ENCODE data around the gene TAPBPL.

Gene TAPBPL

GRCh38 chr12:6437586-6437985 is 14.3 kb upstream of the TAPBPL start:
- DNase-seq, result no peak

- DNase-seq, result no peak
Observed at GRCh38 chr12:6438345-6438744, 13.5 kb upstream of the TAPBPL start.

DNA sequence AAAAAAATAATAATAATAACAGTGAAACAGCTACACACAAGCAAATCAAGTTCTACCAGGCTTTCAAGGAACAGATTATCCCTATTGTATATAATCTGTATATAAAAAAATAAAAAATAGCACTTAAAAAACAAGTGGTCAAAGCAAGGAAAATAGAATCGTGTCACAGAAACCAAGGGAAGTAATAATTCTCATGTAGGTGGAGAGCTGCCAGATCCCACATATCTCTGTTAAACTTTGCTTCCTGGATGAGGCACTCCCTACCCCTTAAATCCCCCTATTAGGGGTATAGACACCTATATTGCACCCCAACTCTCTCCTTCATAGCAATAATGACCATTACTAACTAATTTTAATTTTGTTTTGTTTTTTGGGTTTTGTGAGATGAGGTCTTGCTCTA is 11.5 kb upstream of the TAPBPL start:
- DNase-seq, result no peak

GRCh38 chr12:6442836-6443235 is 9.0 kb upstream of the TAPBPL start:
- DNase-seq, result no peak

DNA sequence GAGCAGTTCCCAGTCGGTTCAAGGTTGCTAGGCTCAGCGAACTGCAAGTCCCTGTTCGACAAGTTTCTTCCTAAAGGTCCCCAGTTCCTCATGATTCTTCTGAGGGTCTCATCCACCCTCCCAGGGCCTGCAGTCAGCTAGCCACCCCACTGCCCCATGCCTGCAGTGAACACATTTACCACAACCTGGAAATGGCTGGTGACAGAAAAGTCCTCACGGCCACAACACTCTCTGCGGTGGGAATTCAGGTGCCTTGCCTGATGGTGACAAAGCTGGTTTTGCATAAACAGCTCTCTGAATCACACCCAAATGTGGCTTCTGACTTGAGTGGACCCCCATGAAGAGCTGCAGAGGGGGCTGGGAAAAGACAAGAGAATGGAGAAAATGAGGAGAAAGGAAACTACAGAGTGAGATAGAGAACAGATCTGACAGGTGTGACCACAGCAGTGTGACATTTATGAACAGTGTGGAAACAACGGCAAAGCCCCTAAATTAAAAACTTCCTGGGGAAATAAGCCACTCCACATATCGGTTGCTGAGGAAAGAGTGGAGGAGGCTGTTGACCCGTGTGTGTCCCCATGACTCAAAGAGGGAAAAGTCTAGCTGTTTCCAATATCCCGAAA is 8.4 kb upstream of the TAPBPL start:
- peak; percentile 31 for DNase-seq

- no peak for DNase-seq
Observed at GRCh38 chr12:6444031-6444430, 7.8 kb upstream of the TAPBPL start.

- DNase-seq, result peak; percentile 49
Observed at GRCh38 chr12:6444704-6445688, 6.8 kb upstream of the TAPBPL start, which contains the start of gene CD27. Gene CD27 (plus strand): TSS chr12:6444955. CDS start chr12:6445096, 141 bp downstream.

GRCh38 chr12:6450091-6450868 is 1.6 kb upstream of the TAPBPL start:
- DNase-seq, result no peak

- DNase-seq, result no peak
Observed at GRCh38 chr12:6450869-6451347, 934 bp upstream of the TAPBPL start.

- DNase-seq, result no peak
Observed at GRCh38 chr12:6452245-6452943, 552 bp downstream of the TAPBPL start.

GRCh38 chr12:6452944-6453630 is 1.2 kb downstream of the TAPBPL start:
- peak; percentile 52 for DNase-seq

DNA sequence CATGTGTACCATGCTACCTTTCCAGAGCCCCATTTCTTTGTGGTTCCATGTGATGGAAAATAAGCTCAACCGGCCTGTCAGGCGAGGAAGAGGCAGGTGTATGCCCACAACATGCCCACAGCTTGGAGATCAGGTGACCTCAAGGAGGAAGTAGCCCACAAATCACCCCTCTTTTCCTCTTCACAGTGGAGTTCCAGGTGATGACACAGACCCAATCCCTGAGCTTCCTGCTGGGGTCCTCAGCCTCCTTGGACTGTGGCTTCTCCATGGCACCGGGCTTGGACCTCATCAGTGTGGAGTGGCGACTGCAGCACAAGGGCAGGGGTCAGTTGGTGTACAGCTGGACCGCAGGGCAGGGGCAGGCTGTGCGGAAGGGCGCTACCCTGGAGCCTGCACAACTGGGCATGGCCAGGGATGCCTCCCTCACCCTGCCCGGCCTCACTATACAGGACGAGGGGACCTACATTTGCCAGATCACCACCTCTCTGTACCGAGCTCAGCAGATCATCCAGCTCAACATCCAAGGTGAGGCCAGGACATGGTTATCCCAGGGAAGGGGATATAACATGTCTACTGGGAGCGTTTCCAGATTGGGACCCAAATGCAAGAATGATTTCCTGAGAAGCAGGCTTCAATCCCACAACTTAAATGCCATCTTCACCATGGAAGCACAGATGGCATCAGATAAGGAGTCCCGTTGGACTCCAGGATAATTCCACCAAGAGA is 5.5 kb downstream of the TAPBPL start:
- no peak for DNase-seq

DNA sequence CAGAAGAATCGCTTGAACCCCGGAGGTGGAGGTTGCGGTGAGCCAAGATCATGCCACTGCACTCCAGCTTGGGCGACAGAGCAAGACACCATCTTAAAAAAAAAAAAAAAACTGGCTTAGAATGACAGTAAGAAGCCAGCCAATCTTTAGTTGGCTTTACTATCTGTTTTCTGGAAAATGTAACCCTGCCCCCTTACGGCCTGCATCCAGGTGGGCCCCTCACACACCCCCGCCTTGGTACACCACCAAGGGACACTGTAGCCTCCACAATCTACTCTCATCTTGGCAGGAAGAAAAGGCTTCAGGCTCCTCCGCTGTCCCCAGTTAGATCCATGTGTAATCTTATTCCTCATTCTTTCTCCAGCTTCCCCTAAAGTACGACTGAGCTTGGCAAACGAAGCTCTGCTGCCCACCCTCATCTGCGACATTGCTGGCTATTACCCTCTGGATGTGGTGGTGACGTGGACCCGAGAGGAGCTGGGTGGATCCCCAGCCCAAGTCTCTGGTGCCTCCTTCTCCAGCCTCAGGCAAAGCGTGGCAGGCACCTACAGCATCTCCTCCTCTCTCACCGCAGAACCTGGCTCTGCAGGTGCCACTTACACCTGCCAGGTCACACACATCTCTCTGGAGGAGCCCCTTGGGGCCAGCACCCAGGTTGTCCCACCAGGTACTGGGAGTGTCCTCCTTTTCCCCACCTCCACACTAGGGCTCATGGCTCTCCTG is 6.6 kb downstream of the TAPBPL start:
- DNase-seq, result no peak

DNA sequence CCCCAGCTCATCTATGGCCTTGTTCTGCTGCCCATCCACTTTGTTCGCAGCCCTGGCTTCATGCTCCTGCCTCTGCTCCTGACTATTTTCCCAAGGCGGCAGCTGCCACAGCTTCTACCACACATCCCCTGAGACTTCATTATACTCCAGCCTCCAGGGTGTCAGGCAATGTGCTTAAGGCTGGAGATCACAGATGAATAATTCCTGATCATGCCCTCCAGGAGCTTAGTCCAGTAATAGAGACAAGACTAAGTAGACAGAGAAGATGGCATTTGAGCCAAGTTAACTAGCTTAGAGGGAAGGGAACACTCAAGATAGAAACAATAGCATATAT is 7.1 kb downstream of the TAPBPL start:
- no peak for DNase-seq

DNA sequence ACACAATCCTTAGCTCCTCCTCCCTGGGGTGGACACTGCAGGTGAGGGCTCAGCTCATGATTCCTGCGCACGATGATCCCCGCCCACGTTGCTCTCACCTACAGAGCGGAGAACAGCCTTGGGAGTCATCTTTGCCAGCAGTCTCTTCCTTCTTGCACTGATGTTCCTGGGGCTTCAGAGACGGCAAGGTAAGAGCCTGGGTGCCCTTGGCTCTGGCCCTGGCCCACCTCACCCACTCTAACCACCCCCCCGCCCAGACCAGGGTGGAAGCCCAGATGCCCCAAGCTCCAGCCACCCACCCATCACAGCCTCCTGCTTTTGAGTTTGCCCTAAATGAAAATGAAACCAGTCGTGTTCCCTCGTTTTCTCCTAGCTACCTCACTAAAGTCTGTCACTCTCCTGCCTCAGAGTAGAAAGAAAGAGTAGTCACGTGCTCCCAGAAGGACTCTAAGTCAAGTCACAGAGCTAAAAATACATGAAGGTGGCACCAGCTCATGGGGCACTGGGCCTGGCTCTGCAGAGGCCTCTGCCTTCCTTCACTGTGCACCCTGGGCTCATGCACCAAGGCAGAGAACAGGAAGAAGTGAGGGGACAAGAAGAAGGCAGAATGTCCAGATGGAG is 9.0 kb downstream of the TAPBPL start:
- DNase-seq, result peak; percentile 59

GRCh38 chr12:6461401-6462233 is 9.8 kb downstream of the TAPBPL start:
- DNase-seq, result peak; percentile 86

DNA sequence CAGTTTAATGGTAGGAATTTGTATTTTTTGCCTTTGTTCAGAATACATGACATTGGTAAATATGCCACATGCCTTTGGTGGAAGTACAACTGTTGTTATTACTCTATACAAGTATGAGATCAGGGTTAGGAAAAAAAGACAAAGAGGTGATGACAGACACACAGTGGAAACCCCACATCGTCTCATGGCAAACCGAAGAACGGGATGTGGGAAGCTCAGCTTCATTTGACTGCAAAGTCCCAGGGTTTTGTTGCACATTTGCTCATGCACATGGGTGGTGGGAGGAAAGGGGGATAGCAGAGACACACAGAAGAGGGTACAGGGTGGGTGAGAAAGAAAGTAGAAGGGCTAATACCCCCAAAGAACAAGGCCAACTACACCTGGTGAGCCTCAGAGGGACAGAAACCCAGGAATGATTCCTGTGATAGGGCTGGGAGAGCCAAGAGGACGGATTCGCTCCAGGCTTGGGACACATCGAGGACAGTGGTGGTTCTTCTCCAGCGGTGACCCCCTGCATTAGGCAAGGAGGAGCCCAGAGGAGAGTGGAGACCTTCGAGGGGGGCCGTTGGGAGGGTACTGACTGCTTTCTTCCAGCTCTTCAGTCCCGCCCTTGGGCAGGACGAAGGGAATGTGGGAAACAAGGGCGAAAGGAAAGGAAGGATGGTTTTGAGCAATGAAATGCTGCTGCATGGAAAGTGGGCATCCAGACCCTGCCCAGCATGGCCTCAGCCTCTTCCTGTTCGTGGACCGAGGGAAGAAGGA is 10.6 kb downstream of the TAPBPL start:
- peak; percentile 34 for DNase-seq

DNA sequence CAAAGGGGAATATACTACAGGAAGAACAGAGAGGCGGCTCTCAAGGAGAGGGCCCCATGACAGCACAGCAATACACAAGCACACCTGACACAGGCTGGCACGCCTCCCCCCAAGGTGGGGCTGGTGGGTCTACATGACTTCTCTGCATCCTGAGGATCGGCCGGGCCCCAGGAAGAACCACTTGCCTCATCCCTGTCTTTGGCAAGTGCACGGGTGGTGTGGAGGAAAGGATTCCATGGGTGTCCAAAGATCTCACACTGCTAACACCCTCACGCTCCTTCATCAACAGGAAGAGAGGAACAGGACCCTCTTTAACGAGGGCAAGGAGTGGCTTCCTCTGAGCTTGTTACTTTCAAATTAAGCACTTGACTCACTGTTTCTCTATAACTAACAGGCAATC is 11.4 kb downstream of the TAPBPL start:
- peak; percentile 58 for DNase-seq
